Measurements from ENCODE around the gene ZNF778. TPM values are rescaled to one million over a fixed set of nuclear protein-coding genes. Genes with fewer than 3 reads are reported as not detected.
A peak's percentile ranks its signal among the peaks of the same experiment; 100 is the strongest.

ZNF778 gene
- total RNA-seq, 1 experiment from 2014 or later: 19.5 TPM

DNA sequence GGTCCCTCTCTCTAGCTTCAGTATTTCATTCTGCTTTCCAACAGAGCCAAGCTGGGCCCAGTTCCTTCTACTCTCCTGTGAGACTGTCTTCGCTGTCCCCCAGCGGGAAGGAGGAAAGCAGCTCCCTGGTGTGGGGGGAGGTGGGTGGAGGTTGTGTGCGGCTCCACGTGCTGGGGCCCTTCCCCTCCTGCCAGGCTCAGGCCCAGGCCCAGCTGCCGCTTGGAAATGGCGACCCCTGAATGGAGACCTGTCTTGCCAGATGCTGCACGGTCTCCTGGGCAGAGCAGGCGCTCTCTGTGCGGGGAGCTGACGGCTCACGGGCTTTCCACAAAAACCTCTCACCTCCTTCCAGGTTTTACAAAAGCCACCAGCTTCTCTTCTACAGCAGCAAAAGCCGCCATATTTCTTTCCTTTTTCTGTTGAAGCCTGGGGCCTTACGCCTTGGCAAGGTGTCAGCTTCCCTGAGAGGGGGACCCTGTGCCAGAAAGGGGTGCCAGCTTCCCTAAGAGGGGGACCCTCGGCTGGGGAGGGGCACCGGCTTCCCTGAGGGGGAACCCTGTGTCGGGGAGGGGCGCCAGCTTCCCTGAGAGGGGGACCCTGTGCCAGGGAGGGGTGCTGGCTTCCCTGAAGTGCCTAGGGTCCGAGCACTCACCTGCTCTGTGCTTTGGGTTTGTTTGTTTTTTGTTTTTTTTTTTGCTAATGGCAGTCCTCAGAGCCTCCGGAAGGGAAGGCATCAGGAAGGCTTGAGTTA lies 47.5 kb downstream of the ZNF778 start:
- POLR2A ChIA-PET: interaction anchor here (1.2 kb wide), 1 partner anchor 18 kb away, joined by 3 read pairs; no protein-coding TSS in a partner anchor
- Histone ChIP-seq H3K79me2 (ENCODE audit: insufficient read depth, low read length) (peaks cover 5% of the 10 kb centered on the region; the same call in 1 of the 2 replicates), H3K27ac (ENCODE audit: low read depth, low read length) (no peak overlapping the region), H3K9me2 (ENCODE audit: insufficient read depth) (no peaks in the 10 kb centered on the region), H3K9ac (ENCODE audit: low read length) (no peak overlapping the region), H4K20me1 (ENCODE audit: insufficient read depth) (no peaks in the 10 kb centered on the region), H3K27me3 (ENCODE audit: insufficient read depth, low read length) (no peaks in the 10 kb centered on the region), H2AFZ (ENCODE audit: low read depth, low read length, poor library complexity, severe bottlenecking) (no peak overlapping the region), H3K9me3 (ENCODE audit: control insufficient read depth in 1 of 2, insufficient read depth in 1 of 2, low read depth in 1 of 2, low read length in 2 of 2) (no peaks in the 10 kb centered on the region), H3K4me2 (ENCODE audit: low read length) (no peak overlapping the region), H3K4me3 (replicated peaks in 1 of 2; ENCODE audit: low read depth in 1 of 2, low read length in 2 of 2) (no peak overlapping the region), H3K36me3 (ENCODE audit: control insufficient read depth in 1 of 2, insufficient read depth in 2 of 2, low read length in 2 of 2) (peaks cover 8 to 16% of the 10 kb centered on the region in 2 experiments), H3K4me1 (ENCODE audit: control insufficient read depth in 1 of 2, insufficient read depth in 2 of 2, low read length in 2 of 2) (peaks cover 0 to 12% of the 10 kb centered on the region in 2 experiments; a peak in 3 of 4 replicates)
- CTCF ChIA-PET: no interaction called here
- ATAC-seq (peak; percentile 12; the same call in 1 of the 2 replicates), DNase-seq (ENCODE audit: low read depth, low spot score) (no peak)
- no peak for TF ChIP-seq JUND (IDR thresholded peaks at IDR 0.05)
- TF ChIP-seq, protein P1, sequence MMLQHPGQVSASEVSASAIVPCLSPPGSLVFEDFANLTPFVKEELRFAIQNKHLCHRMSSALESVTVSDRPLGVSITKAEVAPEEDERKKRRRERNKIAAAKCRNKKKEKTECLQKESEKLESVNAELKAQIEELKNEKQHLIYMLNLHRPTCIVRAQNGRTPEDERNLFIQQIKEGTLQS (IDR thresholded peaks at IDR 0.05): no peak
- peak; percentile 43; the same call in 1 of the 2 replicates for TF ChIP-seq SIN3A (IDR thresholded peaks at IDR 0.05; ENCODE audit: low read depth)
- no peak for TF ChIP-seq SRF (IDR thresholded peaks at IDR 0.05; ENCODE audit: low read depth)
- BruUV-seq (replicated peaks): no TSS peak
- intact Hi-C loops (cut with micrococcal nuclease): no loop called here
- RAD21 ChIA-PET (ENCODE audit: low non-redundant PET in 1 of 2, low total read pairs in 2 of 2, uncharacterized antibody in 2 of 2, unreplicated experiment in 2 of 2): no interaction called here

DNA sequence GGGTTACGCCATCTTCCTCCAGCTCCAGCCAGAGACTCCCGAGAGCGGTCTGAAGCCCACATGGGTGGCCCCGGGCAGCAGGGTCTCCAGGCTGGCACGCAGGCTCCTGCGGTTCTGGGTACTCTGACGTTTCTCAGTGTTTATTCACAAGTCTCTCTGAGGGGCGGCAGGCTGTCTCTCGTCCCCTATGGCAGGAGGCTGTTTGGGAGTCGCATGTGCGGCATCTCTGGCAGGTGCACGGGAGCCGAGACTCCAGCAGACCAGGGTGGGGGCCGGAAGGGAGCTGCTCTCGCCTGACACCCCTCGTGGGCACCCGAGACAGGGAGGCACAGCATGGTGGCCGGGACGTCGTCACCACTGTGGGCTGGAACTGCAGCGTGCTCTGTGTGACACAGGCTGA lies 48.1 kb downstream of the ZNF778 start:
- peaks cover 10 to 23% of the 10 kb centered on the region in 2 experiments for H3K36me3 ChIP-seq (ENCODE audit: control insufficient read depth in 1 of 2, insufficient read depth in 2 of 2, low read length in 2 of 2)
- intact Hi-C loops (cut with micrococcal nuclease): no loop called here
- H3K4me2 ChIP-seq (ENCODE audit: low read length): no peak overlapping the region
- H2AFZ ChIP-seq (ENCODE audit: low read depth, low read length, poor library complexity, severe bottlenecking): no peak overlapping the region
- POLR2A ChIA-PET: no interaction called here
- H3K27me3 ChIP-seq (ENCODE audit: insufficient read depth, low read length): no peaks in the 10 kb centered on the region
- DNase-seq (ENCODE audit: low read depth, low spot score) (no peak), ATAC-seq (no peak)
- peaks cover 0 to 18% of the 10 kb centered on the region in 2 experiments; a peak in 3 of 4 replicates for H3K4me1 ChIP-seq (ENCODE audit: control insufficient read depth in 1 of 2, insufficient read depth in 2 of 2, low read length in 2 of 2)
- H3K9me3 ChIP-seq (ENCODE audit: control insufficient read depth in 1 of 2, insufficient read depth in 1 of 2, low read depth in 1 of 2, low read length in 2 of 2): no peaks in the 10 kb centered on the region
- BruUV-seq (replicated peaks): no TSS peak
- H3K79me2 ChIP-seq (ENCODE audit: insufficient read depth, low read length): peaks cover 5% of the 10 kb centered on the region; the same call in 1 of the 2 replicates
- H3K9me2 ChIP-seq (ENCODE audit: insufficient read depth): no peaks in the 10 kb centered on the region
- H4K20me1 ChIP-seq (ENCODE audit: insufficient read depth): no peaks in the 10 kb centered on the region
- no peak overlapping the region for H3K4me3 ChIP-seq (replicated peaks in 1 of 2; ENCODE audit: low read depth in 1 of 2, low read length in 2 of 2)
- CTCF ChIA-PET: no interaction called here
- no peak overlapping the region for H3K27ac ChIP-seq (ENCODE audit: low read depth, low read length)
- H3K9ac ChIP-seq (ENCODE audit: low read length): no peak overlapping the region
- RAD21 ChIA-PET (ENCODE audit: low non-redundant PET in 1 of 2, low total read pairs in 2 of 2, uncharacterized antibody in 2 of 2, unreplicated experiment in 2 of 2): no interaction called here
- TF ChIP-seq, protein P2, sequence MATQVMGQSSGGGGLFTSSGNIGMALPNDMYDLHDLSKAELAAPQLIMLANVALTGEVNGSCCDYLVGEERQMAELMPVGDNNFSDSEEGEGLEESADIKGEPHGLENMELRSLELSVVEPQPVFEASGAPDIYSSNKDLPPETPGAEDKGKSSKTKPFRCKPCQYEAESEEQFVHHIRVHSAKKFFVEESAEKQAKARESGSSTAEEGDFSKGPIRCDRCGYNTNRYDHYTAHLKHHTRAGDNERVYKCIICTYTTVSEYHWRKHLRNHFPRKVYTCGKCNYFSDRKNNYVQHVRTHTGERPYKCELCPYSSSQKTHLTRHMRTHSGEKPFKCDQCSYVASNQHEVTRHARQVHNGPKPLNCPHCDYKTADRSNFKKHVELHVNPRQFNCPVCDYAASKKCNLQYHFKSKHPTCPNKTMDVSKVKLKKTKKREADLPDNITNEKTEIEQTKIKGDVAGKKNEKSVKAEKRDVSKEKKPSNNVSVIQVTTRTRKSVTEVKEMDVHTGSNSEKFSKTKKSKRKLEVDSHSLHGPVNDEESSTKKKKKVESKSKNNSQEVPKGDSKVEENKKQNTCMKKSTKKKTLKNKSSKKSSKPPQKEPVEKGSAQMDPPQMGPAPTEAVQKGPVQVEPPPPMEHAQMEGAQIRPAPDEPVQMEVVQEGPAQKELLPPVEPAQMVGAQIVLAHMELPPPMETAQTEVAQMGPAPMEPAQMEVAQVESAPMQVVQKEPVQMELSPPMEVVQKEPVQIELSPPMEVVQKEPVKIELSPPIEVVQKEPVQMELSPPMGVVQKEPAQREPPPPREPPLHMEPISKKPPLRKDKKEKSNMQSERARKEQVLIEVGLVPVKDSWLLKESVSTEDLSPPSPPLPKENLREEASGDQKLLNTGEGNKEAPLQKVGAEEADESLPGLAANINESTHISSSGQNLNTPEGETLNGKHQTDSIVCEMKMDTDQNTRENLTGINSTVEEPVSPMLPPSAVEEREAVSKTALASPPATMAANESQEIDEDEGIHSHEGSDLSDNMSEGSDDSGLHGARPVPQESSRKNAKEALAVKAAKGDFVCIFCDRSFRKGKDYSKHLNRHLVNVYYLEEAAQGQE (IDR thresholded peaks at IDR 0.05; ENCODE audit: low read depth): no peak
- TF ChIP-seq ELF1 (IDR thresholded peaks at IDR 0.05; ENCODE audit: borderline replicate concordance, low read depth) (no peak), ZNF274 (IDR thresholded peaks at IDR 0.05; ENCODE audit: low read depth, low read length) (no peak), ZFX (IDR thresholded peaks at IDR 0.05) (no peak), CEBPB (IDR thresholded peaks at IDR 0.05; ENCODE audit: low read depth) (no peak), CBX3 (IDR thresholded peaks at IDR 0.05; ENCODE audit: low read depth) (no peak), POLR2AphosphoS5 (IDR thresholded peaks at IDR 0.05; ENCODE audit: low read depth, low read length) (no peak; the same call in 1 of the 2 replicates), SIN3A (IDR thresholded peaks at IDR 0.05; ENCODE audit: low read depth) (no peak), EZH2phosphoT487 (IDR thresholded peaks at IDR 0.05; ENCODE audit: borderline replicate concordance) (no peak), YY1 (IDR thresholded peaks at IDR 0.05; ENCODE audit: extremely low read depth, insufficient replicate concordance, low read depth, low read length) (no peak)
- TF ChIP-seq, protein P3, sequence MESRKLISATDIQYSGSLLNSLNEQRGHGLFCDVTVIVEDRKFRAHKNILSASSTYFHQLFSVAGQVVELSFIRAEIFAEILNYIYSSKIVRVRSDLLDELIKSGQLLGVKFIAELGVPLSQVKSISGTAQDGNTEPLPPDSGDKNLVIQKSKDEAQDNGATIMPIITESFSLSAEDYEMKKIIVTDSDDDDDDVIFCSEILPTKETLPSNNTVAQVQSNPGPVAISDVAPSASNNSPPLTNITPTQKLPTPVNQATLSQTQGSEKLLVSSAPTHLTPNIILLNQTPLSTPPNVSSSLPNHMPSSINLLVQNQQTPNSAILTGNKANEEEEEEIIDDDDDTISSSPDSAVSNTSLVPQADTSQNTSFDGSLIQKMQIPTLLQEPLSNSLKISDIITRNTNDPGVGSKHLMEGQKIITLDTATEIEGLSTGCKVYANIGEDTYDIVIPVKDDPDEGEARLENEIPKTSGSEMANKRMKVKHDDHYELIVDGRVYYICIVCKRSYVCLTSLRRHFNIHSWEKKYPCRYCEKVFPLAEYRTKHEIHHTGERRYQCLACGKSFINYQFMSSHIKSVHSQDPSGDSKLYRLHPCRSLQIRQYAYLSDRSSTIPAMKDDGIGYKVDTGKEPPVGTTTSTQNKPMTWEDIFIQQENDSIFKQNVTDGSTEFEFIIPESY (IDR thresholded peaks at IDR 0.05; ENCODE audit: extremely low read depth, insufficient replicate concordance, low read length): no peak
